NCI-H2029 (cell line): ENCODE data around the gene FBLN5.

Source experiments
- DNase-seq: peaks from one replicate; lab custom pipeline; 2025; lab: John Stamatoyannopoulos, UW

The FBLN5 gene

GRCh38 chr14:91946622-91947474 is 646 bp downstream of the FBLN5 start:
- no peak for DNase-seq

- DNase-seq = no peak
Observed at GRCh38 chr14:91945751-91946621, 1.5 kb downstream of the FBLN5 start.

GRCh38 chr14:91942946-91943345 is 4.5 kb downstream of the FBLN5 start:
- no peak for DNase-seq

- DNase-seq = no peak
Observed at GRCh38 chr14:91942128-91942527, 5.4 kb downstream of the FBLN5 start.

- DNase-seq = no peak
Observed at GRCh38 chr14:91940209-91940608, 7.3 kb downstream of the FBLN5 start.

- DNase-seq = no peak
Observed at GRCh38 chr14:91935586-91935985, 11.9 kb downstream of the FBLN5 start.

- DNase-seq = no peak
Observed at GRCh38 chr14:91934554-91935285, 12.8 kb downstream of the FBLN5 start.

GRCh38 chr14:91931478-91932088 is 15.9 kb downstream of the FBLN5 start:
- no peak for DNase-seq

- no peak for DNase-seq
Observed at GRCh38 chr14:91929700-91930099, 17.8 kb downstream of the FBLN5 start.

- no peak for DNase-seq
Observed at GRCh38 chr14:91927800-91928199, 19.7 kb downstream of the FBLN5 start.

GRCh38 chr14:91927191-91927590 is 20.3 kb downstream of the FBLN5 start:
- DNase-seq = no peak

GRCh38 chr14:91926131-91926890 is 21.2 kb downstream of the FBLN5 start:
- no peak for DNase-seq

GRCh38 chr14:91925727-91926121 is 21.8 kb downstream of the FBLN5 start:
- DNase-seq = no peak

- DNase-seq = no peak
Observed at GRCh38 chr14:91925001-91925726, 22.3 kb downstream of the FBLN5 start.

GRCh38 chr14:91920526-91920925 is 27.0 kb downstream of the FBLN5 start:
- no peak for DNase-seq

GRCh38 chr14:91919814-91920213 is 27.7 kb downstream of the FBLN5 start:
- no peak for DNase-seq

- no peak for DNase-seq
Observed at GRCh38 chr14:91918186-91918883, 29.2 kb downstream of the FBLN5 start.

- no peak for DNase-seq
Observed at GRCh38 chr14:91912035-91912434, 35.5 kb downstream of the FBLN5 start.

GRCh38 chr14:91911474-91912032 is 35.9 kb downstream of the FBLN5 start:
- DNase-seq = peak; percentile 20

- no peak for DNase-seq
Observed at GRCh38 chr14:91910196-91910595, 37.3 kb downstream of the FBLN5 start.
